HG02981 (cell line): ENCODE measurements around the gene PGP.

Experiments used
- ATAC-seq: cut with Tn5 transposase; IDR thresholded peaks from one replicate; pipeline ENCODE4 v1.9.1; 2021; ENCODE audit warnings: mild to moderate bottlenecking, moderate library complexity; ENCODE audit not compliant: unreplicated experiment

PGP gene

DNA sequence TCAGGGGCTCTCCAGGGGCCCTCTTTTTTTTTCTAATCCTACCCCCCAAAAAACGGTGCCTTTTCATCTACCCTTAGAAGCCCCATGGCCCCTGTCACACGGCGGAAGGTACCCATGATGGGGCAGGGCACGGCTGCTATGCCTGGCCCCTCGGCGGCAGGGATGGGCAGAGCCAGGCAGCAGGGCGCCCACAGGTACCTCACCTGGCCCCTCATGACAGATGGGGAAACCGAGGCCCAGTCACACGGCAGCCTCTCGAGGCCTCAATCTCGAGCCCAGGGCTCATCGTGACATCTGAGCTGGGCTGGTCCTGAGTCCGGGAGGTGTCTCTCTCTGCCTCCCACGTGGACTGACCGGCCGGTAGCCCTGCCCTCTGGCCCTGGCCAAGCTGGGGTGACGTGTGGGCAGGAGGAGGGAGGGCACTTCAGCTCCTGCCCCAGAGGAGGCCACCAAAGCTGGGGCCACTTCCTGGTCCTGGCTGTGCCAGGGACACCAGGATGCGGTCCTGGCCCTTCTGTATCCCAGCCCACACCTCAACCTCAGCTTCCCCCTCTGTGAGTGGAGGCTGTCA, 47.5 kb downstream of the PGP start:
- no peak for ATAC-seq

DNA sequence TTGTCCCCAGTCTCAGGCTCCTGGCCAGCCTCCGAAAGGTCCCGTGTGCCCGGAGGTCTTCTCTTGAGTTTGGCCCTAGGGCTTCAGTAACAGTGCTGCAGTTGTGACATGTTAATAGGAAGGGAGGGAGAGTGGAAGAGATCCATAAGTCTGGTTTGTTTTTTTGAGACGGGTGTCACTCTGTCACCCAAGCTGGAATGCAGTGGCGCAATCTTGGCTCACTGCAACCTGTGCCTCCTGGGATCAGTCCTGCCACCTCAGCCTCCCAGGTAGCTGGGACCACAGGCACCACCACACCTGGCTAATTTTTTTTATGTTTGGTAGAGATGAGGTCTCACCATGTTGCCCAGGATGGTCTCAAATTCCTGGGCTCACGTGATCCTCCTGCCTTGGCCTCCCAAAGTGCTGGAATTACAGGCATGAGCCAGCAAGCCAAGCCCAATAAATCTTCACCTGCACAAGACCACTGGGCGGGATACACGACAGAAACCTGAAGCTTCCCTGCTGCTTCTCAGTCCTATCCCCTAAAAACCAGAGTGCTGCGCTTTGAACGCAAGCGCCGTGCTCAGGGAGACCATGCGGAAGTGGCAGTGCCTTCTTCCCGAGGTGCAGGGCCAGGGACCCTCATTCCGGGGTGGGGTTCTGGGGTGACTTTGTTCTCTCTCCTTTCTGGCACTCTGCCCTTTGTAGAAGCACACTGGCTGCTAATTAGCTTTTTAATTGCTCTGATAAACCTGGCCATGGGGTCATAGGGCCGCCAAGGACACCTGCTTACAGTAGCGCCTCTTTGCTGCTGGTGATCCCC, 48.2 kb downstream of the PGP start:
- ATAC-seq = no peak

GRCh38 chr16:2165861-2166260, 48.8 kb downstream of the PGP start:
- ATAC-seq = no peak

DNA sequence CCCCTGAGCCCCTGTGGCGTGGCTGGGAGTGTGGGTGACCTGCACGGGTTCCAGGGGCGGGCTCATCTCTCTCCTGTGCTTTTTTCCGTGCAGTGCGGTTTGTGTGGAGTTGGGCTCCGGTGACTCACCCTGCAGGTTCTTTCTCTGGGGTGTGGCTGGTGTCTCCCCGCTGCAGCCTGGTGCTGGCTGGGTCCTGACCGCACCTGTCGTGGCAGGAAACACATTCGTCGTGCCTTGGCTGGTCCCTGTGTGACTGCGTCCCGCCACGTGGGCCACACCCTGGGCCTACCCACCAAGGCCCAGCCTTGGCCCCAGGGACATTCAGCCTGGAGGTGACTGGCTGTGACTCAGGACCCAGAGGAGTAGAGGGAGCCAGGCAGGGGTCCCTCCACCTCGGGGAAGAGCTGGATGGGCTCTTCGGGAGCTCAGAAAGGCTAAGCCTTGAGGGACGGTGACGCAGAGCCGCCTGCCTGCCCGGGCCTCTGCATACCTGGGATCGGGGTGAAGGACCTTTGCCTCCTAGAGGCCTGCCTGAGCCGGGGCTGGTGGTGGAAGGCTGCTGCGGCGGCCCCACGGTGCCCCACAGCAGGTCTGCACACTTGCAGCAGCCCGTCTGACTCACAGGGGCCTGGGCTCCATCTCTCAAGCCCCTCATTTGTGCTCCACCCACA, 51.3 kb downstream of the PGP start:
- ATAC-seq = no peak

DNA sequence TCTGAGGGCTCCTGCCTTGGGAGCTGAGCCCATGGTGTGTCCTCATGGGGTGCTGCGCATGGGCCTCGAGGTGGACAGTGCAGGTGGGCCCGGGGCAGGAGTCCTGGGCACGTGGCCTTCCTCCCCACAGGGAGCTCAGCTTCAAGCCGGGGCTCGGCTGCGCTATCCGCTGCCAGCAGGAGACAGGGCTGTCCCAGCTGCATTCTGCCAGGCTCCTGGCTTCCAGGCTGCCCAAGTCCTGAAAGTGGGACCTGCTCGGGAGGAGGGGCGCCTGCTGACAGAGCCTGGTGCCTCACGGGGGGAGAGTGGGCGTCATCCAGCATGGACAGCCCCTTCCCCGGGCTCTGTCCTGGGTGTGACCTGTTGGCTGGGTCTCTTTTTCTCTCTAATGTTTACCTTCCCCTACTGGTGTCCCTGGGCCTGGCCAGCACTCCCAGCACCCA, 51.9 kb downstream of the PGP start:
- no peak for ATAC-seq

DNA sequence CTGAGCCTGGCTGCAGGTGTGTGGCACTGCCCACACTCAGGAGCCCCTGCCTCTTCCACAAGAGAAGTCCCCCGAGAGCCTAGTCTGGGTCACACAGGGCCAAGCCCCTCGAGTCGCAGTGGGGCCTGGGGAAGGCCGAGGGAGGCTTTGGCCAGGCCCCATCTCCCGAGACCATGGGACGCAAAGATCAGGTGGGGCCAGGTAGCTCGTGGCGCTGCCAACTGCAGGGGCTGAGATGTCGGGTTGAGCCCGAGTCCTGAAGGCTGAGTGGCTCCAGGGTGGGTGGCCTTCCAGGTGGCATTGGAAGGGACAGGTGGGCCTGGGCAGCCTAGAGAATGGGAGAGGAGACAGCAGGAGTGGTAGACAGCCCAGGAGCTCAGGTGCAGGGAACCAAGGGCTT, 52.7 kb downstream of the PGP start:
- ATAC-seq = no peak
